ENCODE data around the gene C5orf63.
"Not testable (repeated sequence)": the region's sequence is repeated elsewhere in the genome, so short reads cannot be mapped to it uniquely, and the experiment has no call there.

The C5orf63 gene

GRCh38 chr5:127076315-127077129 lies 3.2 kb upstream of the C5orf63 start:
- DNase-seq = no peak

- no peak for DNase-seq
These were observed 1.2 kb upstream of the C5orf63 start for GRCh38 chr5:127074466-127074865.

GRCh38 chr5:127070243-127070642 lies 3.1 kb downstream of the C5orf63 start:
- DNase-seq = no peak

DNA sequence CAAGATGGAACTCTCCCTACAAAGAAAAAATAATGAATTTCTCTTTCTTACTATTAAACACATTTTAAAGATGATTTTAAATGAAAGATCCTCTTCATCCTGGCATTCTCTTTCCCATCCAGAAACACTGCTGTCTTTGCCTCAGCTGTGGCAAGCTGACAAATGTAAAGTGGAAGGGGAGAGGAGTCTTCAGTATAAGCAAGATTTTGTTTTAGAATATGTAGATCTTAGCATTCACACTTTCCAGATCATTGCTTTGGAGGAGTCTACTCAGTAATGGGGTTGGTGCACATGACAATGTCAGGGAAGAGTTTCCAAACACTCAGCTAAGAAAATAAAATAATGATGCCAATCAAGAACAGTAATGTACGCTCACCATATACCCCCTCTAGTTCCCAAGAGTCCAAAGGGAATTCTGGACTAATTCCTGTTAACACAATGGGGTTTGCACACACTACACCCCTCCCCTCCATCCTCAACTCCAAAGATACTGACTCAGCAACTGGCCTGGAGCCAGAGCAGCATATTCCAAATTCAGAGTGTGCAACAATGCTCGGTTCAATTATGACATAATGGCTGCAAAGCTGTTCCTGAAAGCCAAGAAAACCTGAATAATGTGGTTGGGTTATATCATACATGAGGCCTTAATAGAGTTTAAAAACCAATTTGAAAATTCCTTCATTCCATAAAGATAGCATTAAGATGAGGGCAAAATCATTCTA lies 4.6 kb downstream of the C5orf63 start:
- peak in 3 of 56 donors; percentile 4 to 31 (median 21) for DNase-seq

DNA sequence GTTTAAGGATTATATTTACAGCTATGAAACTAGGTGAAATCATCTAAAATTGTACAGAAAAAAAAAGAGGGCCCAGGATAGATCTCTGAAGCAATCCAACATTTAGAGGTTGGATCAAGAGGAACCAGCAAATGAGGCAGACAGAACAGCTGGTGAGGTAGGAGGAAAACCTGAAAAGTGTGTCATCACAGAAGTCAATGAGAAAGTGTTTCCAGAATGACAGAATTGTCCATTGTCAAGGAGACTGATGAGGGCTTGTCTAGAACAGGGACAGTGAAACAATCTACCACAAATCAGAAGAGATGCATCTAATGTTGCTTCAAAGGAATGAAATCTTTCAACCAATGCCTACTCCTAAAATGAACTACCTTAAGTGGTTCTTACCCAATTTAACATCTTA lies 6.6 kb downstream of the C5orf63 start:
- DNase-seq = no peak

- no peak for DNase-seq
These were observed 9.0 kb downstream of the C5orf63 start for GRCh38 chr5:127064253-127064840.

DNA sequence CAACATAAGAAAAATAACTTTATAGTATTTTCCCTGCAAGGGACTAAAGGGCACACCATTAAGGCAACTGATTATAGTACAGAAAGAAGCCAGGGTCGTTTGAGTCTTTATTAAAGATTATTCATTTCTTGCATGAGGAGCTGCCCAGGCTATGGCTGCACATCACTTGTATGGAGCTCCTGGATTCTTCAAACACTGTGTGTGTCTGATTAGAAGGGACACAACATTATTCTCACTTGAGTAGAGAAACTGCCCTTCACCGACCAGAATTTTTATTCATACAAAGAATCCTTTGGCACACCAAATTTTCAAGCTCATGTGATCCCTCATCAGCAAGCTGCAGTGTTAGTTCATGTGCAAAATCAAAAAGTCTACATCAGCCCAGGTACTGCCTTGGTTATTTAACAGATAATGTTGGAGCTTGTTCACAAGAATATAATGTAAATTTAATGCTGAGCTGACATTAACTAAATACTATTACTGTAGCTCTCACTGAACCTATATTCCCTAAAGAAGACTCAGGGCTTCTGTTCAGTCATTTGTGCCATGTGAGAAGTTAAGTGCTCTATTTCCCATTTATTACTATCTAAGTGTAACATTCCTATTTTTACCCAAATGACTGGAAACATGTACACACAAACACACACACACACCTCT lies 9.9 kb downstream of the C5orf63 start:
- no peak for DNase-seq

DNA sequence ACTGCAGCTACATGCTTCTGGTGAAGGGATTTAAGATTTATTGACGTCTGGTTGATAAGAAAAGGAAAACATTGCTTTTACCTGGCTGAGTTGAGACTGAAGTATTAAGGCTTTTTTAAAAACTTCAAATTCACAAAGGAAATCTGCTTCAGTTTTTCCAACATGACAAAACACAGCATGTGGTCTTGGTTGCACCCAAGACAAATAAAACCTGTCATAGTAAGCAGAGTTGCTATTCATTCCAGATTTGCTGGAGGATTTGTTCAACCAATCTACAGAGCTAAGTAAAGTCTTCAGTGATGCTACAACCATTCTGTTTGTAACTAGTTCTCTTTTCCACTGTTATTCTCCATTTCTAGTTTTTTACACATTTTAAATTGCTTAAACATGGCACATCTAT lies 11.3 kb downstream of the C5orf63 start:
- DNase-seq = no peak

DNA sequence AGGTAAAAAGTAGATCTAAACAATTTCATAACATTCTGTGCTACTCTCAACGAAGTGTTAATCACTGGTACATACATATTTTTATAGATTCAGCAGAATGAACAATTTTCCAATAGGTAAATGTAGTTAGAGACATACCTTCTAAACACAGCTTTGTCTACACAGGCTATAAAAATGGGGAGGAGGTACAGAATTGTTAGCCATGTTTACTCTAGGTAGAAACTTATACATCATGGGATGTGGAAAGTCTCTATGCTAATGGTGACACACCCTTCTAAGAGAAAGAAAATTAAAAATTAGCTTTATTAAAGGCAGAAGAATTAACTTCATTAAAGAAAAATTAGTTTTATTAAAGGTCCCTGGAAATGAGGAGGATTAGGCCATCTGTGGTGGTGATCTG lies 11.8 kb downstream of the C5orf63 start:
- DNase-seq = no peak

- DNase-seq = no peak
These were observed 12.8 kb downstream of the C5orf63 start for GRCh38 chr5:127060470-127060985.

- DNase-seq = no peak
These were observed 16.4 kb downstream of the C5orf63 start for GRCh38 chr5:127056896-127057295.

- DNase-seq = no peak
These were observed 17.2 kb downstream of the C5orf63 start for GRCh38 chr5:127055880-127056653.

- not testable (repeated sequence) for DNase-seq
These were observed 19.8 kb downstream of the C5orf63 start for GRCh38 chr5:127053551-127053950.

GRCh38 chr5:127053049-127053448 lies 20.3 kb downstream of the C5orf63 start:
- no peak for DNase-seq

GRCh38 chr5:127051591-127051990 lies 21.7 kb downstream of the C5orf63 start:
- no peak for DNase-seq

DNA sequence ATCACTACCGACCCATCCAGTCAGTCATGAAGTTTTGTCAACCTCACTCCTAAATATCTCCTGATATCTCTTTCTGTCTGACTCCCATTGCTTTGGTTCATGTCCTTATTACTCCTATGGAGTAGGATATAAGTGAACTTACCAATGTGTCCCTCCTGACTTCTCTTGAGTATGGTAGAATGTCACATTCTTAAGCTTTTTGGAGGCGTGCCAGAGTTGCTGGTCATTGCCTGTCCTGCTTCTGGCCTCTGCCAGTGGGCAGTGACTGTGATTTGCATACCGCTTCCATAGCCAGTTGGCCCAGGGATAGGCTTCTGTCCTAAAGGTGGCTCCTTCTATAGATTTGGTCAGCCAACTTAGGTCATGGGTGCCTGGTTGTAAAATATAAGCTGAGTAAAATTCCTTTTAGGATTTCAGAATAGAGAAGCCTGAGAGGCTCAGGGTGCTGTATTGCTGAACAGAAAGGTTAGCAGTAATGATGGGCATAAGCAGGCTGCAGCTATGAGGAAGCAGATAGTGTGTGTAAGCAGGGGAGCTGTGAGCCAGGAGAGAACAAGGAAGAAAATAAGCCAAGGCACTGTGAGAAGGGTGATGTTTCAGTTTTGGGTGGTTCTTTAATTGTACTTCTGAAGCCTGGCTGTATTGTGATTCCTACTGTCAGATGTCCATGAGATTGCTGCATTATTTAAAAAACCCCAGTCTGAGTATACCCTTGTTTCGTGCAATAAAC lies 26.8 kb downstream of the C5orf63 start:
- DNase-seq = peak in 1 of 56 donors; percentile 7

GRCh38 chr5:127042593-127042992 lies 30.7 kb downstream of the C5orf63 start:
- DNase-seq = no peak

GRCh38 chr5:127041571-127041970 lies 31.7 kb downstream of the C5orf63 start:
- DNase-seq = peak in 1 of 56 donors; percentile 11

DNA sequence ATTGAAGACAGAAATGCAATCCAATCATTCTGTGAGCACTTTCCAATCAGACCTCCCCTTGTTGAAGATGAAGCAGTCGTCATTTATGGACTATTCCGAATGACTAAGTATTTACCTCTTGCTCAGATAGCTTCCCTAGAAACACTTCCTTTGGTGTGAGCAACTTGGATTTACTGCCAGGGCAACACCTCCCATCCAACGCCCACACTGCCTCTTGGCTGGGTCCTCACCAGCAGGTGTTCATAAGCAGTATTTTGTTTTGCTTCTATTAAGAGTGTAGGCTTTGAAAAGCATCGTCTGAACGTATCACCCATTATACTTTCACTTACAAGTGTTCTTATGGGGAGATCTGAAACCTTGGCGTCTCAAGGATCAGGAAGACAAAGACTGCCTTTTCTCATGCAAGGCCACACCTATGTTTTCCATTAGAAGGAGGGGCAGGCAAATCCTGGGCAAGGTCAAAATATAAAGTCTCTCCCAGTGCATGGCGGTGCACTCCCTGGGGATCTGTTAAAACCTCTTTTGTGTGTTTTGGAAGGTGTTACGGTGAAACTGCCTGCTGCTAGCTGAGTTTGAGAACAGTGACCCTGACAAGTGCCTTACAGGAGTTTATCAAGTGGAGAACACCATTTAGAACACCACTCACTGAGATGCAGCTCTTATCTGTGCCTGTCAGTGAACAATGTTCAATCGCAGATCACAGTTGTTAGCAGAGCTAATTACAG lies 32.3 kb downstream of the C5orf63 start:
- DNase-seq = no peak

Measured in nucleus accumbens (tissue), 56 donors.